Astrocyte of the cerebellum (primary cell): ENCODE measurements around the gene RNF128.

Source experiments
- DNase-seq: peaks from one replicate; pipeline ENCODE4 v3.0.0-alpha.2; 2011; ENCODE audit warnings: low read depth
- H3K4me3 ChIP-seq: 2 replicates; pipeline ENCODE4 v1.5.1; 2011; ENCODE audit warnings: mild to moderate bottlenecking, low read depth, low read length, moderate library complexity
- CTCF ChIP-seq: IDR thresholded peaks from 2 replicates; pipeline ENCODE4 v1.5.1; 2012; ENCODE audit warnings: low read length, low read depth, moderate library complexity, mild to moderate bottlenecking; ENCODE audit errors: missing control alignments
- in situ Hi-C: cut with HindIII; loops from 2 replicates; pipeline ENCODE4 v1.10.0; 2017; ENCODE audit warnings: low sequenced_read_pairs

RNF128 gene

DNA sequence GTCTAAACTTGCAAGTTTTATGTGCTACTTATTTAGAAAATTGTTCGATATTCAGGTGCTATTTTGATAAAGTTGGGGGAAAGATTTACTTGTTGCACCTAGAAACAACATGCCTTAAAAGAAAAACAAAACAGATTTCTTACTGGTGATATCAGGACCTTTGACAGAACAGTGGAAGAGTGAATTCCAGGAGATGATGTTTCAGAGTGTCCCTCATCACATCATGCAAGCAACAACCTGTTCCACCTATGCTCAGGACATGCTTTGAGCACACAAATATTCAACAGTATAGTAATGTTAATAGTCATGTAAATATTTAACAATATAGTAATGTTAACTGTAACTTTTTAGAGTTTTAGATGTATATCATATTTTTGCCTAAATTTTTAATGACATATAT lies 23.9 kb upstream of the RNF128 start:
- H3K4me3 ChIP-seq, result no peak overlapping the region
- TF ChIP-seq CTCF, result no peak
- no peak for DNase-seq
- in situ Hi-C loops, result no loop called here

DNA sequence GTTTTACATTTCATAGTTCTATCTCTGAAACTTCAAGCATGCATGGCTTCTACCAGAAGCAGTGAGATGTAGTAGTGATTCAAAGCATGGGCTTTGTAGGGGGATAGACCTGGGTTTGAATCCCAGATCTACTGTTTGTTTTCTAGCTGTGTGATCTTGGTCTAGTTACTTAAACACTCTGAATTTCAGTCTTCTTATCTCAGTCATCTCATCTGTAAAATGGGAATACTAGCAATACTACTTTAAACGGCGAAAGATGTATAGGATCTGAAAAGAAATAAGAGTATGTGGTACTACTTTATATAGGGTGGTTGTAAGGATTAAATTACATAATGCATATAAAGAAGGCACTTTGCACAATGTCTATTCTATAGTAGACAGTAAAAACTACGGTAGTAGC lies 20.0 kb upstream of the RNF128 start:
- in situ Hi-C loops, result no loop called here
- H3K4me3 ChIP-seq, result no peak overlapping the region
- no peak for TF ChIP-seq CTCF
- no peak for DNase-seq

GRCh38 chrX:106707771-106708454 lies 18.6 kb upstream of the RNF128 start:
- DNase-seq, result peak; percentile 57
- in situ Hi-C loops, result no loop called here
- no peak for TF ChIP-seq CTCF
- H3K4me3 ChIP-seq, result no peak overlapping the region

- no peak for TF ChIP-seq CTCF
- H3K4me3 ChIP-seq, result no peak overlapping the region
- in situ Hi-C loops, result no loop called here
- DNase-seq, result no peak
These were observed 15.7 kb upstream of the RNF128 start for GRCh38 chrX:106710771-106711170.

DNA sequence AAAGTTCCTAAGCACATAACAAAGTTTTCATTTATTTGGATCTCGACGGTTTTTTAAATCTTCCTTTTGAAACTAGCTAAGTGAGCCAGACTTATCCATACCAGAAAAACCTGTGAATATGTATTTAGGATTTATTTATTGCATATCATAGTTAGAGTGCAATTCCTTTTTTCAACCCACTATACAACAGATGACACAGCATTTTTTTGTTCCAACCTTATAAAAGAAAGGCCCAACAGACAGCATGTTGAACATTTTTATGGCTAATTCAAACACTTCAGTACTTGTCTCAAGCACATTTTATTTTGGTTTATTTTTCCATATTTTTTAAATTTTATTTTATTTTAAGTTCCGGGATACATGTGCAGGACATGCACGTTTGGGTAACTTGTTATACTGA lies 15.1 kb upstream of the RNF128 start:
- in situ Hi-C loops, result no loop called here
- no peak for DNase-seq
- no peak overlapping the region for H3K4me3 ChIP-seq
- TF ChIP-seq CTCF, result no peak

- in situ Hi-C loops, result no loop called here
- no peak for DNase-seq
- H3K4me3 ChIP-seq, result no peak overlapping the region
- no peak for TF ChIP-seq CTCF
These were observed 10.5 kb upstream of the RNF128 start for GRCh38 chrX:106716004-106716403.
